ENCODE results near the gene NT5C3A.
A peak's percentile ranks its signal among the peaks of the same experiment; 100 is the strongest.

DNA sequence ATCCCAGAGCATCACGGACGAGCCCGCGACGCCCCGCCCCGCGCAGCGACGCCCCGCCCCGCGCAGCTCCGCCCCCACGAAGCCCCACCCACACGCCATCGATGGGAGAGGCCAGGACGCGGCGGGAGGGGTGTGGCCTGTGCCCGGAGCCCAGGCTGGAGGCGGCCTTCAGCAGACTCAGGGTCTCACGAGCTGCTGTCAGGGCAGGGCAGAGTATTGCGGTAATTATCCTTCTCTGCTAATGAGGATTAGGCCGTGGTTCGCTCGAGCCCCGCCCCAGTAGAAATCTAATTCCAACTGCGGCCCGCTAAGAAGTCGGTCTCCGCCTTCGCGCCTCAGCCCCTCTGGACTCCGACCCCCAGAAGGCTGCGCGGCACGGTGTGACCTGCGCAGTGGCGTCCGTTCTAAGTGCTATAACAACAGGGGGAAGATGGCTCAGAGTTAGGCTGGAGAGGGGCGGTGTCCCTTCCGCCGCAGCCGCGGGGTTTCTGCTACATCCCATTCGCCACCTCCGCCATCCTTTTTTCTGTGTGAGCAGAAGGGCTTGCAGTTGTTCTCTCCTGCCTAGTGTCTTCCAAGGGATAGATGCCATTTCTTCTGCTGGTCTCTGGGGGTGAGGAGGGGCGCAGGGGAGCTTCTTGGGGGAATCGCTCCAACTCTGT lies 337 bp upstream of the NT5C3A start:
- peak; percentile 70 for TF ChIP-seq POLR2A (IDR thresholded peaks at IDR 0.05)
- TF ChIP-seq, protein P1, sequence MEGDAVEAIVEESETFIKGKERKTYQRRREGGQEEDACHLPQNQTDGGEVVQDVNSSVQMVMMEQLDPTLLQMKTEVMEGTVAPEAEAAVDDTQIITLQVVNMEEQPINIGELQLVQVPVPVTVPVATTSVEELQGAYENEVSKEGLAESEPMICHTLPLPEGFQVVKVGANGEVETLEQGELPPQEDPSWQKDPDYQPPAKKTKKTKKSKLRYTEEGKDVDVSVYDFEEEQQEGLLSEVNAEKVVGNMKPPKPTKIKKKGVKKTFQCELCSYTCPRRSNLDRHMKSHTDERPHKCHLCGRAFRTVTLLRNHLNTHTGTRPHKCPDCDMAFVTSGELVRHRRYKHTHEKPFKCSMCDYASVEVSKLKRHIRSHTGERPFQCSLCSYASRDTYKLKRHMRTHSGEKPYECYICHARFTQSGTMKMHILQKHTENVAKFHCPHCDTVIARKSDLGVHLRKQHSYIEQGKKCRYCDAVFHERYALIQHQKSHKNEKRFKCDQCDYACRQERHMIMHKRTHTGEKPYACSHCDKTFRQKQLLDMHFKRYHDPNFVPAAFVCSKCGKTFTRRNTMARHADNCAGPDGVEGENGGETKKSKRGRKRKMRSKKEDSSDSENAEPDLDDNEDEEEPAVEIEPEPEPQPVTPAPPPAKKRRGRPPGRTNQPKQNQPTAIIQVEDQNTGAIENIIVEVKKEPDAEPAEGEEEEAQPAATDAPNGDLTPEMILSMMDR (IDR thresholded peaks at IDR 0.05): no peak
